ENCODE measurements around the gene ETV3. TPM values are rescaled to one million over a fixed set of nuclear protein-coding genes. Genes with fewer than 3 reads are reported as not detected.

ETV3 gene
- total RNA-seq, 2 experiments from 2014 or later, result 11.1 to 20.4 TPM

DNA sequence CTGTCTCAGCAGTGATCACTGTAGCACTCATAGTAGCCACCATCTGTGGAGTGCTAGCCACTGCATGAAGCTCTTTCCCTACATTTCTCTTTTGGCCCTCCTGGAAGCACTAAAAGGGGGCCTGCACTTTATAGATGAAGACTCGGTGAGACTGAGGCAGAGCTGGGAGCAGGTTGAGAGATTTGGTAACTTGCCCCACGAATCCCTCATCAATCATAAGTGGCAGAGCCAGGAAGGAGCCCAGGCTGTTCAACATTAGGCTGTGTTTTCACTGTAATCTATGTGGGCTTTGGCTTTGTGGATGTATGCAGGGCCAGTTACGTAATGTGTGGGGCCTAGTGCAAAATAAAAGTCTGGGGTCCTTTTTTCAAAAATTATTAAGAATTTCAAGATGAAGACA lies 13.3 kb upstream of the ETV3 start:
- H2AFZ ChIP-seq (ENCODE audit: low read length), result no peak overlapping the region
- TF ChIP-seq, protein P1, sequence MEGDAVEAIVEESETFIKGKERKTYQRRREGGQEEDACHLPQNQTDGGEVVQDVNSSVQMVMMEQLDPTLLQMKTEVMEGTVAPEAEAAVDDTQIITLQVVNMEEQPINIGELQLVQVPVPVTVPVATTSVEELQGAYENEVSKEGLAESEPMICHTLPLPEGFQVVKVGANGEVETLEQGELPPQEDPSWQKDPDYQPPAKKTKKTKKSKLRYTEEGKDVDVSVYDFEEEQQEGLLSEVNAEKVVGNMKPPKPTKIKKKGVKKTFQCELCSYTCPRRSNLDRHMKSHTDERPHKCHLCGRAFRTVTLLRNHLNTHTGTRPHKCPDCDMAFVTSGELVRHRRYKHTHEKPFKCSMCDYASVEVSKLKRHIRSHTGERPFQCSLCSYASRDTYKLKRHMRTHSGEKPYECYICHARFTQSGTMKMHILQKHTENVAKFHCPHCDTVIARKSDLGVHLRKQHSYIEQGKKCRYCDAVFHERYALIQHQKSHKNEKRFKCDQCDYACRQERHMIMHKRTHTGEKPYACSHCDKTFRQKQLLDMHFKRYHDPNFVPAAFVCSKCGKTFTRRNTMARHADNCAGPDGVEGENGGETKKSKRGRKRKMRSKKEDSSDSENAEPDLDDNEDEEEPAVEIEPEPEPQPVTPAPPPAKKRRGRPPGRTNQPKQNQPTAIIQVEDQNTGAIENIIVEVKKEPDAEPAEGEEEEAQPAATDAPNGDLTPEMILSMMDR (conservative IDR thresholded peaks at IDR 0.05; ENCODE audit: low read length), result no peak
- TF ChIP-seq EZH2phosphoT487 (IDR thresholded peaks at IDR 0.05; ENCODE audit: borderline replicate concordance, low read depth, low read length), result no peak
- no TSS peak for BruUV-seq (replicated peaks)

DNA sequence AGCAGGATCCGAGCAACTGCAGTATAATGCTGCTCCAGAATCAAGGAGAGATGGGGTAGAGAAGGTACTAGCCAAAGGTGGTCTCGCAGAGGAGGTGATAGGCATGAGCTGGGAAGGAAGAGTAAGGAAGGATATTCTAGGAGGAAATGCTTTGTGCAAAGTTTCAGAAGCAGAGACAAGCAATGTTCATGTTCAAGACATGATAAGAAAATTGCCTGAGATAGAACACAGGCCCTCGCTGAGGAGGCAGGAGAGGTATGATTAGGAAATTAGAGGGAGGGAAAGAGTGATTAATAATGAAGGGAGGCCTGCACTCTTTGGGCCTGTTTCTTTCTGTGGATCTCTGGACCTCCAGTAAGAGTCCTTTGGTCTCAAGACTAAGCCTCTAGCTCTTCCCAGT lies 12.9 kb upstream of the ETV3 start:
- no peak overlapping the region for H2AFZ ChIP-seq (ENCODE audit: low read length)
- H3K9me3 ChIP-seq (ENCODE audit: low read length), result no peaks in the 10 kb centered on the region
- H3K36me3 ChIP-seq (ENCODE audit: insufficient read depth, low read length), result no peaks in the 10 kb centered on the region
- no peak overlapping the region for H3K27ac ChIP-seq (ENCODE audit: low read depth, low read length, poor library complexity, severe bottlenecking)
- H3K79me2 ChIP-seq (ENCODE audit: insufficient read depth, low read depth, low read length), result no peaks in the 10 kb centered on the region
- no peak for DNase-seq (ENCODE audit: low spot score)
- H3K4me1 ChIP-seq (ENCODE audit: insufficient read depth, low read length, poor library complexity, severe bottlenecking), result peaks cover 8% of the 10 kb centered on the region
- no peak overlapping the region for H3K4me2 ChIP-seq (ENCODE audit: low read length)
- POLR2A ChIA-PET, result interaction anchor here (0.6 to 1.3 kb wide), 2 partner anchors 9 to 24 kb away, joined by 3 to 4 read pairs; no protein-coding TSS in a partner anchor
- no peak overlapping the region for H3K4me3 ChIP-seq (ENCODE audit: low read depth, low read length, poor library complexity, severe bottlenecking)
- no TSS peak for BruUV-seq (replicated peaks)
- CTCF ChIA-PET (ENCODE audit: unreplicated experiment), result no interaction called here
- intact Hi-C loops (cut with micrococcal nuclease; ENCODE audit: unreplicated experiment), result no loop called here
- no peaks in the 10 kb centered on the region for H3K9me2 ChIP-seq (ENCODE audit: insufficient read depth, low read length)
- no peaks in the 10 kb centered on the region for H4K20me1 ChIP-seq (ENCODE audit: insufficient read depth, low read length)
- no peak for TF ChIP-seq EZH2phosphoT487 (IDR thresholded peaks at IDR 0.05; ENCODE audit: borderline replicate concordance, low read depth, low read length)
- TF ChIP-seq, protein P1 (conservative IDR thresholded peaks at IDR 0.05; ENCODE audit: low read length), result no peak

More for the DNA sequence above, 13.3 kb upstream of the ETV3 start:
- Histone ChIP-seq H3K27ac (ENCODE audit: low read depth, low read length, poor library complexity, severe bottlenecking) (no peak overlapping the region), H3K9me3 (ENCODE audit: low read length) (no peaks in the 10 kb centered on the region), H3K4me3 (ENCODE audit: low read depth, low read length, poor library complexity, severe bottlenecking) (no peak overlapping the region), H3K4me2 (ENCODE audit: low read length) (no peak overlapping the region), H3K4me1 (ENCODE audit: insufficient read depth, low read length, poor library complexity, severe bottlenecking) (peaks cover 8% of the 10 kb centered on the region), H3K36me3 (ENCODE audit: insufficient read depth, low read length) (no peaks in the 10 kb centered on the region), H3K79me2 (ENCODE audit: insufficient read depth, low read depth, low read length) (no peaks in the 10 kb centered on the region), H3K9me2 (ENCODE audit: insufficient read depth, low read length) (no peaks in the 10 kb centered on the region), H4K20me1 (ENCODE audit: insufficient read depth, low read length) (no peaks in the 10 kb centered on the region)
- DNase-seq (ENCODE audit: low spot score), result no peak
- intact Hi-C loops (cut with micrococcal nuclease; ENCODE audit: unreplicated experiment), result no loop called here
- POLR2A ChIA-PET, result interaction anchor here (0.6 to 1.3 kb wide), 2 partner anchors 9 to 24 kb away, joined by 3 to 4 read pairs; no protein-coding TSS in a partner anchor
- CTCF ChIA-PET (ENCODE audit: unreplicated experiment), result no interaction called here

DNA sequence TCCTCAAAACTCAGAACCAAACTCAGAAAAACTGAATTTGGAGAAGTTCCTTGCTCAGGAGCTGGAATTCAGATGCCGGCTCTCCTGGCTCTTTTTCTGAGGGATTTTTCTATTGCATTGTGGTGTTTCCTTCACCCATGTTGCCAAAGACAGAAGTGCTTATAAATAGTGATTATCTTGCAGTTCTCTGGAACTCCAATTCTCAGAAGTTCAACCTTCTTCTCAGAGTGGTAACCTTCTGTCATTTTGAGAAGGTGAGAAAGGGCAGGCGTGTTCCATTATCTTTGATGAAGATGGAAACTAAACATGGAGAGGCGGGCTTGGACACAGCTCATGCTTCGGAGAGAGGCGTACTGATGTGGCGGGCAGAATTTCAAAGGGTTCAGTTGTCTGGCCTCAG lies 12.4 kb upstream of the ETV3 start:
- no TSS peak for BruUV-seq (replicated peaks)
- no peak overlapping the region for H3K27ac ChIP-seq (ENCODE audit: low read depth, low read length, poor library complexity, severe bottlenecking)
- intact Hi-C loops (cut with micrococcal nuclease; ENCODE audit: unreplicated experiment), result no loop called here
- no peak overlapping the region for H2AFZ ChIP-seq (ENCODE audit: low read length)
- H3K9me2 ChIP-seq (ENCODE audit: insufficient read depth, low read length), result no peaks in the 10 kb centered on the region
- H3K36me3 ChIP-seq (ENCODE audit: insufficient read depth, low read length), result no peaks in the 10 kb centered on the region
- H3K79me2 ChIP-seq (ENCODE audit: insufficient read depth, low read depth, low read length), result no peaks in the 10 kb centered on the region
- H3K4me2 ChIP-seq (ENCODE audit: low read length), result no peak overlapping the region
- CTCF ChIA-PET (ENCODE audit: unreplicated experiment), result no interaction called here
- TF ChIP-seq EZH2phosphoT487 (IDR thresholded peaks at IDR 0.05; ENCODE audit: borderline replicate concordance, low read depth, low read length), result no peak
- TF ChIP-seq, protein P1 (conservative IDR thresholded peaks at IDR 0.05; ENCODE audit: low read length), result no peak
- DNase-seq (ENCODE audit: low spot score), result no peak
- peaks cover 8% of the 10 kb centered on the region for H3K4me1 ChIP-seq (ENCODE audit: insufficient read depth, low read length, poor library complexity, severe bottlenecking)
- H3K4me3 ChIP-seq (ENCODE audit: low read depth, low read length, poor library complexity, severe bottlenecking), result no peak overlapping the region
- no peaks in the 10 kb centered on the region for H3K9me3 ChIP-seq (ENCODE audit: low read length)
- H4K20me1 ChIP-seq (ENCODE audit: insufficient read depth, low read length), result no peaks in the 10 kb centered on the region
- POLR2A ChIA-PET, result interaction anchor here (0.6 to 1.3 kb wide), 2 partner anchors 8 to 23 kb away, joined by 3 to 4 read pairs; no protein-coding TSS in a partner anchor
